Activated CD4-positive, CD25-positive, alpha-beta regulatory T cell treated with anti-CD3 and anti-CD28 coated beads, Interleukin-2, amount 50 U/mL, for 16 hours (primary cell): ENCODE measurements around the gene PRMT2.

ENCODE experiments used
- DNase-seq: peaks from one replicate; pipeline ENCODE4 v3.0.0-alpha.2; 2020; ENCODE audit warnings: low read depth, low spot score

The PRMT2 gene

GRCh38 chr21:46635324-46636180 is at the start of gene PRMT2:
Gene PRMT2 (plus strand): TSS chr21:46635674. CDS start chr21:46636952, 1,278 bp downstream.
- DNase-seq, result peak; percentile 92

DNA sequence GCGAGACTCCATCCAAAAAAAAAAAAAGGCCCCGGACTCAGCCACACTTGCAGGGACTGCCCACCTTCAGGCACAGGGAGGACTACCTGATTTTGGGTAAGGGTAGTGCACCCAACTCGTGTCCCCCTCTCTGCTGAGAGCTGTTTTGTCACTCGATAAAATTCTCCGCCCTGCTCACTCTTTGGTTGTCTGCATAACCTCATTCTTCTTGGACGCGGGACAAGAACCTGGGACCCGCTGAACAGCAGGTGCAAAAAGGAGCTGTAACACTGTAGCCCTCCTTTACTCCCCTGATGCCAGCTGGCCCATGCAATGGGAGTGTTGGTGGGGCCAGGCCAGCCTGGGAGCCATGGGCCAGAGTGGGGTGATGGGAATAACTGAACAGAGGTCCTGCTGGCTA is 41.2 kb upstream of the PRMT2 start:
- no peak for DNase-seq

DNA sequence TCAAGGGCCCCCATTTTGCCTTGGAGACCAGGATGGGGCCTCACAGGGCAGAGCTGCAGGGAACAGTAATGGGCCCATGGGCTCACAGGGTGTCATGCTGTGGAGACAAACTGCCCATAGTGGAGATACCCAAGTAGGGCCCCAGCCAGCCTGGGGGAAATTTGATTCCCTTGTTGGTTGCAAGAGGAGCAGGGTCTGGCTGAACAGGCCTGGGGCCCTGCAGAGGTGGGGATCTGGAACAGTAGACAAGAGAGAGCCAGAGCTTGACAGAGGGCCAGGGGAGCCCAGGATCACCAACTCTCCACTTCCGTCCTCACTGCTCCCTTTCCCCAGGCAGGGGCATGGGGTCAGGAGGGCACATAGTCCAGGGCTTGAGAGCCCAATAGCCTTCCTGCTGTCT is 39.3 kb upstream of the PRMT2 start:
- no peak for DNase-seq

- DNase-seq, result no peak
Observed at GRCh38 chr21:46597031-46597430, 38.4 kb upstream of the PRMT2 start.

DNA sequence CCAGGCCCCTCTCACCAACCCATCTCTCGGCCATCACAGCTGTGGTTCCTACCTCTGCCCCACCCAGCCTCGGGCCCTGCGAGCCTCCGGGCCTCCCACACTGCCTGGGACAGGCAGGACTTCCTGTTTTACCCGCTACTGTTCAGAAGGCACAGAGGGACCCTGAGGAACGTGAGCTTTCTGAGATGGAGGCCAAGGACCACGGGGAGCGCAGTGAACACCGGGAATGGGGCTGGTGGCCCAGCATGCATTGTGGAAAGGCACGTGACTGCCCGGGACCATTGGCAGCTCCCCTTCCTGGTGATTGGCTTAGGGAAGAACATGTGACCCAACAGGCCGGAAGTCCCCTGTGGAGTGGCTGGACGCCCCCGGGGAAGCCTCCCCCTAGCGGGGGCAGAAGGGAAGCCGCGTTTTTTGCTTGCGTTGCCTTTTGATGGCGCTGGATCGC is 37.6 kb upstream of the PRMT2 start:
- no peak for DNase-seq

- no peak for DNase-seq
Observed at GRCh38 chr21:46598581-46599572, 36.6 kb upstream of the PRMT2 start.

- no peak for DNase-seq
Observed at GRCh38 chr21:46600305-46600704, 35.2 kb upstream of the PRMT2 start.

- no peak for DNase-seq
Observed at GRCh38 chr21:46600978-46601377, 34.5 kb upstream of the PRMT2 start.

- DNase-seq, result no peak
Observed at GRCh38 chr21:46603228-46603627, 32.2 kb upstream of the PRMT2 start.

DNA sequence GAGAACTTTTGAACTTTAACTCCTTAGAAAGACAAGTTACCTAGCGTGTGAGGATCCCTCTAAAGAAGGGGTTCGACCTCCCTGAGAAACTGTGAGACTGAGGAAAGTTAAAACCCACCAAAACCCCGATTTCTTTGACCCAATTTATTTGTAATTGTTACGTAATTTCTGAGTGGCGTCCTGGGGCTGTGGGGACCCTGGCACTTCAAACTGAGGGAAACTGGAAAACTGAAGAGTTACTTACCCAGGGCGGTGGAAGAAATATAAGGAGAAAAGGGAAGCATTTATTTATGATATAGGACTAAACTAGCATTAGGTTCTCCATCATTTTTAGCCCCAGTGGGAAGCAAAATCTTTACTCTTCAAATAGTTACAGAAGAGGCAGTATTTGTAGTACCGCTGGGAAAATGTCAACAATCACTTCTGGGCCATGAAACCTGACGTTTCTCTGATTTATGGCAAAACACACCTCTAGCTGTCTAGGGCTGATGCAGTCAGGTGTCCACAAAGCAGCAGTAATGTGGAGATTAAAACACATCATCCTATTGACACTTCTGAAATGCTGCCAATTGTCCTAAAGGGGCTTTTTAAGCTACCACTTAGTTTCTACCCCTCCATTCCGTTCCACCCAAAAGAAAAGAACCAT is 31.0 kb upstream of the PRMT2 start:
- DNase-seq, result no peak

- no peak for DNase-seq
Observed at GRCh38 chr21:46604975-46605766, 30.3 kb upstream of the PRMT2 start, which contains the start of gene S100B. Gene S100B (minus strand): TSS chr21:46605082. CDS start chr21:46602415, 2,667 bp downstream.

DNA sequence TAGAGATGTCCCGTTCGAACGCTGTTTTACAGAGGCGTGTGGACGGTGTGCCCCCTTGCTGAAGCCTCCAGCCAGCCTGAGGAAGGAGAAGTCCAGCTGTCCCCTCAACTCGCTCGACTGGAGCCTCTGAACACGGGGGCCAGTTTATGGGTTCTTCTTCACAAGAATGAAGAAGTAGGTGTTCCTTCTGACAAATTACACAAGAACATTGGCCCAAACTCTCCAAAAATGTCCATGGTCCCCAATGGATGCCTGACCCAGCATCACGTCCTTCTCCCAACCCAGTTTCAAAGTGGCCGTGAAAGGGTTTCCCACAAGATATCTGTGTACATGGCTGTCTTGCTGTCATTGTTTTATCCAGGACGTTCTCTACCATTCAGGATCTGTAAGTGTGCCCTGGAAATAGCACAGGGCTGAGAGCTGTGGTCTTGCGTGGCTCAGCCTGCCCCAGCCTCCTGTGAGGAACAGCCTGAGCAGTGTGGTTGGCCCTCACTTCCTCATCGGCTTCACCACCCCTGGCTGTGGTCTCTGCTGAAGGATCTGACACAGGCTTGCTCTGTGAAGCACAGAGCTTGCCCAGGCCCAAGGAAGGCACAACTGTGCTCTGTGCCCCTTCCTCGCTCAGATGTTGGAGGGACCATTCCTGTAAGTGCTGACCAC is 29.6 kb upstream of the PRMT2 start:
- no peak for DNase-seq

DNA sequence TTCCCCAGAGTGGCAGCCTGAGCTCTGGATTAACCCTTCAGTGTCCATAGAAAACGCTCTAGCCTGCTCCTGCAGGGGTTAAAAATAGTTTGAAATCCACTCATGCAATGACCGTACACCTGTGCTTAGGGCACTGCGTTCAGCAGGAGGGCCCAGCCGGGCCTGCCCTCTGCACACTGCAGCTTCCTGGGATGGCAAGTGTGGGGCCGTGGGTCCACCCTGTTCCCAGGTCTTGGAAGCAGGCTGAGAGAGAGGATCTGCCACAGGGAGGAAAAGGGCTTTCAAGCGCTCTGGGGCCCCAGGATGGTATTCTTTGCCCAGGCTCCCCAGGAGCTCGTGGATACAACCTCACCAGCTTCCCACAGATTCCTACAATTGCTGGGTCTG is 29.1 kb upstream of the PRMT2 start:
- no peak for DNase-seq

- DNase-seq, result no peak
Observed at GRCh38 chr21:46607636-46608035, 27.8 kb upstream of the PRMT2 start.

- DNase-seq, result no peak
Observed at GRCh38 chr21:46608672-46609111, 26.8 kb upstream of the PRMT2 start.

DNA sequence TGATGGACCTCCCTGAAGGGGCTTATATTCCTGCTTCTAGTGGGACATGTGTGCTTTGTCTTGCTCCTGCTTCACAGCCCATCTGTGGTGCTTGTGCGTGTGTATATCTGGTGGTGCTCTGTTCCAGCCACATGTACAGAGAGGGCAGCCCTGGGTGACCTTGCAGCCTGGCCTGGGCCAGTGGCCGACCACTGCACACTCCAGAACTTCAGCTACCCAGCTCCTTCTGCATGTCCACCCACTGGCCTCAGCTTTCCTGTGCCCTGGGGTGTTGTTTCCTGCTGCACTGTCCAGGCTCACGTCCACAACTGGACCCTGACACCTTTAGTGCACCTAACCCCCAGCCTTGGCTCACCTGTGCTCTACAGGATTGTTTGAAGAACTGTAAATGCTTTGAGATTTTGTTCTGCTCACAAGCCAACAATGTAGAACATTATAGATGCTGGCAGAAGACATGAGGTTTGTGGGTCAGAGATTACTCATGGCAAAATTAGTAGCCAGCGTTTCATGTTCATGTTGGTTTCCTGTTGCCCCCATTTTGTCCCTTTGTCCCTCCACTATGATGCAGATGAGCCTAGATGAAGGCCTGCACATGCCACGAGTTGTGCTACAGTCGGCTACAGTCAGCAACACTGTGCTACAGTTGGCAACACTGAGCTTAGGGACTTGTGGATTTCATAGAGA is 25.3 kb upstream of the PRMT2 start:
- no peak for DNase-seq

DNA sequence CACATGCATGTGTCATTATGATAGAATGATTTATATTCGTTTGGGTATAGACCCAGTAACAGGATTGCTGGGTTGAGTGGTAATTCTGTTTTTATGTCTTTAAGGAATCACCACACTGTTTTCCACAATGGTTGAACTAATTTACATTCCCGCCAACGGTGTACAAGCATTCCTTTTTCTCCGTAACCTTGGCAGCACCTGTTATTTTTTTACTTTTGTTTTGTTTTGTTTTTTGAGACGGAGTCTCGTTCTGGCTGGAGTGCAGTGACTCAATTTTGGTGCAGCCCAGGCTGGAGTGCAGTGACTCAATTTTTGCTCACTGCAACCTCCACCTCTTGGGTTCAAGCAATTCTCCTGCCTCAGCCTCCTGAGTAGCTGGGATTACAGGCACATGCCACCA is 22.1 kb upstream of the PRMT2 start:
- no peak for DNase-seq

- no peak for DNase-seq
Observed at GRCh38 chr21:46616050-46616449, 19.4 kb upstream of the PRMT2 start.

GRCh38 chr21:46616656-46617055 is 18.8 kb upstream of the PRMT2 start:
- DNase-seq, result no peak
